Right kidney (tissue), 1 donor: ENCODE results near the gene STAT2.
A peak's percentile ranks its signal among the peaks of the same experiment; 100 is the strongest.
"Not testable (repeated sequence)": the region's sequence is repeated elsewhere in the genome, so short reads cannot be mapped to it uniquely, and the experiment has no call there.

ENCODE experiments used
- DNase-seq: peaks from one replicate; pipeline ENCODE4 v3.0.0-alpha.2; 2016

Gene STAT2

DNA sequence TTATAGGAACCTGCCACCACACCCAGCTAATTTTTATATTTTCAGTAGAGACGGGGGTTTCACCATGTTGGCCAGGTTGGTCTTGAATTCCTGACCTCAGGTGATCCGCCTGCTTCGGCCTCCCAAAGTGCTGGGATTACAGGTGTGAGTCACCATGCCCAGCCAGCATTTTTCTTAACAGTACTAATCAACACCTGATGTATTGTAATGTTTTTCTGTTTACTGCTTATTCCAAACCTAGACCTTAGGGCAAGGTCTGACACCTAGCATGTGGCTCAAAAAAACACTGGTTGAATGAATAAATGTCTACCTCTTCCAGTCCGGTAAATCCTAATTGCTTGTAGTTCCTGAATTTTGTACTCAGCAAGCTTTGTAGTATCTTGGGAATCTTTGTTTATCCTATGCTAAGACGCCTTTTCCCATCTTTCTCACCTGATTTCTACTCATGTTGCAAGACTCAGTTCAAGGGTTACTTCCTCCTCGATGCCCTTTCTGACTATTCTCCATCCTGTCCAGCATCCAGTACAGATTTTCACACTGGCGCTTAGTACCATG lies 28.9 kb downstream of the STAT2 start:
- no peak for DNase-seq

GRCh38 chr12:56326533-56326932 lies 33.4 kb downstream of the STAT2 start:
- DNase-seq, result no peak

GRCh38 chr12:56326126-56326525 lies 33.8 kb downstream of the STAT2 start:
- DNase-seq, result no peak

DNA sequence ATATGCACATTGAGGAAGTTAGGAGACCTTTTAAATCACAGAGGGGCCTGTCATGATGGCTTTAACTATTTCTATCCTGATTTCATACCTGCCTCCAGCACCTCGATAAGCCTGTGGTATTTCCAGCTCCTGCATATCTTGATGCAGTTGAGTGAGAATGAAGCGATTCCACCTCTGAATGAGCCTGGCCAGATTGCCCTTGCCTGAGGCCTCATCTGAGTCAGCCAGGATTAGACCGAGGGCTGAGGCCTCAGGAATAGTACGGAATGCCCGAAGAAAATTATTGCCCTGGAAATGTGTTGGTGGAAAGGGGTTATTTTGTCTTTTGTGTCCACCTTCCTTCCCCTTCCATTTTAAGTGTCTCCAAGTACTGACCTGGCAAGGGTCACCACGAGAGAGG lies 35.7 kb downstream of the STAT2 start:
- no peak for DNase-seq

GRCh38 chr12:56321610-56322009 lies 38.3 kb downstream of the STAT2 start:
- DNase-seq, result not testable (repeated sequence)

DNA sequence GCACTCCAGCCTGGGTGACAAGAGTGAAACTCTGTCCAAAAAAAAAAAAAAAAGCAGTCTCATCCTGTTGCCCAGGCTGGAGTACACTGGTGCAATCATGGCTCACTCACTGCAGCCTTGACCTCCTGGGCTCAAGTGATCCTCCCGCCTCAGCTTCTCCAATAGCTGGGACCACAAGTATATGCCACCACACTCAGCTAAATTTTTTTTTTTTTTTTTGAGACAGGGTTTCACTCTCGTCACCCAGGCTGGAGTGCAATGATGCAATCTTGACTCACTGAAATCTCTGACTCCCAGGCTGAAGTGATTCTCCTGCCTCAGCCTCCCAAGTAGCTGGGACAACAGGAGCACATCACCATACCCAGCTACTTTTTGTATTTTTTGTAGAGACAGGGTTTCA lies 38.9 kb downstream of the STAT2 start:
- no peak for DNase-seq

GRCh38 chr12:56317675-56318074 lies 42.2 kb downstream of the STAT2 start:
- DNase-seq, result no peak

GRCh38 chr12:56315622-56316473 lies 44.1 kb downstream of the STAT2 start, which contains the start of gene CNPY2:
Gene CNPY2 (minus strand): TSS chr12:56315988. CDS start chr12:56315217, 771 bp downstream.
- DNase-seq, result peak; percentile 98

GRCh38 chr12:56315249-56315621 lies 44.7 kb downstream of the STAT2 start:
- no peak for DNase-seq

DNA sequence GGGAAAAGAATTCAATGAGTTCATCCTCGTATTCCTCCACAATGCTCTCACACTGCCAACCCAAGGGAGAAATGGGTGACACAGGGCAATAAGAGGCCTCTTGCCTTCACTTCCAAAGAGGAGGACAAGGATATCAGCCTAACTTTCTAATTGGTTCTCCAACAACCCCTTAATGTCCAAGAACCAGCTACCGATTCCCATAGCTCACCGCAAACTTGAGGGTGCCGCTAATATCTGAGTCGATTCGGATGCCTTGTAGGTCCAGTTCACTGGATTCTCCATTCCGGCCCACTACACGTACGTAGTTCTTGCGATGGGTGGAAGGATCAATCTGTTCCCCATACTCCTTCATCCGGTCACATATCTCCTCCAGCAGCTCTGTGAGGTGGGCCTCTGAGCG lies 48.9 kb downstream of the STAT2 start:
- DNase-seq, result no peak

- DNase-seq, result no peak
These were observed 51.2 kb downstream of the STAT2 start for GRCh38 chr12:56308714-56309113.

DNA sequence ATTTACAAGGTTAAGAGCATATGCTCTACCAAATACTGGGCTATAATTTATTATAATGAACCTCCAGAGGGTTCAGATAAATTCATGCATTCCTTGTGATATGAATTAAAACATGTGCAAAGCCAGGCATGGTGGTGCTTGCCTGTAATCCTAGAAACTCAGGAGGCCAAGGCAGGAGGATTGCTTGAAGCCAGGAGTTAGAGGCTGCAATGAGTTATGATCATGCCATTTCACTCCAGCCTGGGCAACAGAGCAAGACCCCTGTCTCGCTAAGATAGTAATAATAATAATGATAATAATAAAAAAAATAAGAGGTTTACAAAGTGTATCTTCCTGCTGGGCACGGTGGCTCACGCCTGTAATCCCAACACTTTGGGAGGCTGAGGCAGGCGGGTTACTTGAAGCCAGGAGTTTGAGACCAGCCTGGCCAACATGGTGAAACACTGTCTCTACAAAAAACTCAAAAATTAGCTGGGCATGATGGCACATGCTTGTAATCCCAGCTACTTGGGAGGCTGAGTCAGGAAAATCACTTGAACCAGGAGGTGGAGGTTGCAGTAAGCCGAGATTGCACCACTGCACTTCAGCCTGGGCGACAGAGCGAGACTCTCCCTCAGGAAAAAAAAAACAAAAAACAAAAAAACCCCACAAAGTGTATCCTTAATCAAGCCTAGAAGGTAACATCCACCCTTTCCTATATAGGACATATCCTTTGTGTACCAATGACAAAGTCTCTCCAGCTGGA lies 52.5 kb downstream of the STAT2 start:
- no peak for DNase-seq

GRCh38 chr12:56304872-56305590 lies 54.9 kb downstream of the STAT2 start:
- no peak for DNase-seq

DNA sequence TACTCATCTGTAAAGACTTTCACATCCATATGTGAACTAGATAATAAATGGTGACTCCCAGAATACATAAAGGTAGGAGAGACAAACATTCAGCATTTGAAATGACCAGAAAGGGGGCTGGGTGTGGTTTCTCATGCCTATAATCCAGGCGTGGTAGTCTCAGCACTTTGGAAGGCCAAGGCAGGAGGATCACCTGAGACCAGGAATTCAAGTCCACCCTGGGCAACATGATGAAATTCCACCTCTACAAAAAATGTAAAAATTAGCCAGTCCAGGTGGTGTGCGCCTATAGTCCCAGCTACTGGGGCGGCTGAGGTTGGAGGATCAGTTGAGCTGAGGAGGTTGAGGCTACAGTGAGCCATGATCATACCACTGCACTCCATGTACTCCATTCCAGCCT lies 55.6 kb downstream of the STAT2 start:
- DNase-seq, result no peak

DNA sequence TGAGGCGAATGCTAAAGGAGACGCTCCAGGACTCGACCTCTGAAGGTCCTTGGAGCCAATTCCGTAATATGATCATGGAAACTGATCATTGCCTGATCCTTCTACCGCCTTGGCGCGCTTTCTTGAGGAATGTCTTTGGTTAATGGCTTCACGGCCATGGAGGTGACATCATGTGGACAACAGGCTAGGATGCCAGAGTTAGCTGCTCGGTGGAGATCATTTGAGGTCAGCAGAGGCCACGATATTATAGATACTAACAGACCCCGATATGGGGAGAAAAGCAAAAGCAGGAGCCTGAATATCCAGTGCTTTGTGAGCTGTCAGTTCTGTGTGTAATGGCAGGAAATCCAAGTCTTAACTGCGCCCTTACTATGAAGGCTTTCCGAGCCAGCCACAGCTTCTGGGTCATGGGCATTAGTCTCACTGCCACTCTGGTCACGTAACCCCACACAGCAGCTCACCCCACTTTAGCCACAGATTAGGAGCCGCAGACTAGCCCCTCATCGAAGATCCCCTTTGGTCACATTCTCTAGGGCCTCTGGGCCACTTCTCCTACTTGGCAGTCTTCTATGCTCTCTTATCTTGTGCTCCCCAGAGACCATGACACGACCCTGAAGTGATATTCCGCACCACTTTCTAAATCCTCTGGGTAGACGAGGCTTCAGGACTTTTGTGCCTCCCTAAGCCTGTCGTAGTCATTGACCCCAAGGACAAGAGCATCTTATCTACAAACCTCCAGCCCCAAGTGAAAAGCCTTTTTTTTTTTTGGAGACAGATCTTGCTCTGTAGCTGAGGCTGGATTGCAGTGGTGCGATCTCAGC lies 59.1 kb downstream of the STAT2 start:
- DNase-seq, result no peak

- DNase-seq, result peak; percentile 98
These were observed 59.9 kb downstream of the STAT2 start, which contains the start of gene CS for GRCh38 chr12:56299853-56300643. Gene CS (minus strand): TSS chr12:56300330. CDS start chr12:56300201, 129 bp downstream.

DNA sequence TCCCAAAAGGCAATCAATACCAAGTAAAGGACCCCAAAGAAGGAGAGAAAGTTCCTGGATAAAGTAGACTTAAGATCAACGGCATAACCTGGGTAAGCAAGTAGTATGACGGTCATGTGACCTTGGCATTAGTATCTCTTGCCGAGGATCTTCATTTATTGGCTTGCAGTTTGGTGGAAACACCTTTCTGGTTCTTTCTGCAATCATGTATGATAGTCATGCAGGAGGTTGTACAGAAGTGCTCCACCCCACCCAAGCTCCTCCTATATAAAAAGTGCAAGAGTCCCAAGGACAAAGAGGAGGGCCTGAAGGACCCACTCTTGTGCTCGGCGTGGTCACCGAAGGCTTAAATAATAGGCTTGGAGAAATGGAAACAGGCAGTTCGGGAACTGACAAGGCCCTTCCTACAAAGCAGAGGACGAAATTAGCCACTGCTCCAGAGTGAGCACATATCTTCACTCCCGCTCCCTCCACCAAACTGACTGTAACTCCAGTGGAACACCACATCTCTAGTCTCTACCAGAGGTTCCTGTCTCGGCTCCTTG lies 60.5 kb downstream of the STAT2 start:
- no peak for DNase-seq

- no peak for DNase-seq
These were observed 61.1 kb downstream of the STAT2 start for GRCh38 chr12:56298828-56299227.

- DNase-seq, result no peak
These were observed 62.5 kb downstream of the STAT2 start for GRCh38 chr12:56297400-56297799.

- no peak for DNase-seq
These were observed 63.6 kb downstream of the STAT2 start for GRCh38 chr12:56296295-56296694.
